ENCODE measurements around the gene RCAN1.

RCAN1 gene

DNA sequence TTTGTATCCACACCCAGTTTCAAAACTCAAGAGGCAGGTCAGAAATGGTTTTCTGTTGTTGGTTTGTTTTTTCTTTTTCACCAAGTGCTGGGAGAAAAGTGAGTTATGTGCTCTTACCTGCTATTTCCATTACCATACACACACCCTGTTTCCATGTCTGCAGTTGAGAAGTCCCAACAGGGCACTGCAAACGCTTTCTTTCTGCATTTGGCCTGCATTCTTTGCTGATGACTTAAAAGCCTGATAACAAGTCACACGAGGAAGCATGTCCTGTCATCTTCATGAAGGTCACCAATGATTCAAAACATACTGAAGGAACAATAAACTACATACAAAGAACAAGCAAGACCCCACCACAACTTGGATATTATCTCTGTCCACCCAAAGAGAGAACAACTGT, 78.1 kb downstream of the RCAN1 start:
- no peaks in the 10 kb centered on the region for H3K36me3 ChIP-seq (ENCODE audit: control insufficient read depth, insufficient read depth, low read length)
- H3K4me3 ChIP-seq (ENCODE audit: low read length): no peak overlapping the region
- H3K27me3 ChIP-seq (ENCODE audit: control insufficient read depth, insufficient read depth, low read length): no peaks in the 10 kb centered on the region
- no peak overlapping the region for H3K9ac ChIP-seq (ENCODE audit: low read length)
- no peaks in the 10 kb centered on the region for H3K4me1 ChIP-seq (ENCODE audit: control insufficient read depth, insufficient read depth, low read length)
- no peak overlapping the region for H3K27ac ChIP-seq (ENCODE audit: low read depth, low read length)

DNA sequence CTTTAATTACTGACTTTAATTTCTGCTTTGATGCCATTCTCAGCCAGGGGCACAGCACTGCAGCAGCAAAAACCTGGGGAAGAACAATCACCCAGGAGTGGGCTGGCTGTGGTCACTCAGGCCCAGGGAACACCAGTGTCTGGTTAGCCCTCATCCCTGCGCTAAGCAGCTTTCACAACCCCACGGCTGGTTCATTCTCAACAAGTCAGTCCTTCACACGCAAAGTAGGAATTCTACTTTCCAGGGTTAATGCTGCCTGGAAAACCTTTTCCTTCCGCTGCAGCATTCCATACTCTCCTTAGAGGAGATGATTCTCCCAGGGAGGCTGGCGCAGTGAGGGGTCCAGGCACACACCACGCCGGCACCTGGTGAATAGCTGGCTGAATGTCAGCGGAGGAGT, 78.6 kb downstream of the RCAN1 start:
- no peaks in the 10 kb centered on the region for H3K36me3 ChIP-seq (ENCODE audit: control insufficient read depth, insufficient read depth, low read length)
- no peaks in the 10 kb centered on the region for H3K27me3 ChIP-seq (ENCODE audit: control insufficient read depth, insufficient read depth, low read length)
- no peak overlapping the region for H3K9ac ChIP-seq (ENCODE audit: low read length)
- no peak overlapping the region for H3K27ac ChIP-seq (ENCODE audit: low read depth, low read length)
- H3K4me1 ChIP-seq (ENCODE audit: control insufficient read depth, insufficient read depth, low read length): no peaks in the 10 kb centered on the region
- H3K4me3 ChIP-seq (ENCODE audit: low read length): no peak overlapping the region

DNA sequence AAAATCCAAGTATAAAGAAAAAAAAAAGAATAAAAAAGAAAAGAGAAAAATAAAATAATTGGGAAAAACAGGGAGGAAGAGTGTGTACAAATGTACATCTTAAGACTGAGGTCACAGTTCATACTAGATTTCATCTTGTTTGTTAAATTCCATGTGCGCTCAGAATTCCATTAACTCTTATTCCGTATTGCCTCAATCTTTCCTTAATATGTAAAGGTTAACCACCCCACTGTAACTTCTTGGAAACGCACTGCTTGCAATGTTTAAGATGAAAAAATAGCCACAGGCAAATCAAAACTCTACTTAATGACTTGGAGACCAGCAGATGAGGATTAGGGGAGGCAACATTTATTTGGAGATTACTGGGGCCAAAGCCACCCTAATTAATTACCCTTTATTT, 79.0 kb downstream of the RCAN1 start:
- H3K27ac ChIP-seq (ENCODE audit: low read depth, low read length): no peak overlapping the region

DNA sequence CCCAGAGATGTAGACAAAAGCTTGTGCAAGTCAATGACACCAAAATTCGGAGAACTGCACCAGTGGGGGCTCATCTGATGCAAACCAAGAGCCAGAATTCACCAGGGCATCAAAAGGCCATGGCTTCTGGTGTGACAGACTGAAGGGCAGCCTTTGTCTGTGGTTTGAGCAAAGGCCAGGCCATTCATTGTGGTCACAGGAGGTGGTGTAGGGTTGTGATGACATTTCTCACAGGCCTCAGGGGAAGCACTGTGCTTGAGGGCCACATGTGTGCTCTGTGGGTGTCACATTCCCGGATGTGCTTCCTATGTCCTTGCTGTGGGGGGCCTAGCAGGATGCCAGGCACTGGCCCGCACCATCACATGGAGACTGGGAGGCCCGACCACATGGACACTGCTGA, 80.4 kb downstream of the RCAN1 start:
- no peaks in the 10 kb centered on the region for H3K4me1 ChIP-seq (ENCODE audit: control insufficient read depth, insufficient read depth, low read length)
- no peak overlapping the region for H3K27ac ChIP-seq (ENCODE audit: low read depth, low read length)
- H3K4me3 ChIP-seq (ENCODE audit: low read length): no peak overlapping the region
- no peaks in the 10 kb centered on the region for H3K27me3 ChIP-seq (ENCODE audit: control insufficient read depth, insufficient read depth, low read length)
- no peaks in the 10 kb centered on the region for H3K36me3 ChIP-seq (ENCODE audit: control insufficient read depth, insufficient read depth, low read length)
- H3K9ac ChIP-seq (ENCODE audit: low read length): no peak overlapping the region

More for the DNA sequence above, 79.0 kb downstream of the RCAN1 start:
- no peaks in the 10 kb centered on the region for H3K4me1 ChIP-seq (ENCODE audit: control insufficient read depth, insufficient read depth, low read length)
- no peak overlapping the region for H3K4me3 ChIP-seq (ENCODE audit: low read length)
- H3K27me3 ChIP-seq (ENCODE audit: control insufficient read depth, insufficient read depth, low read length): no peaks in the 10 kb centered on the region
- H3K36me3 ChIP-seq (ENCODE audit: control insufficient read depth, insufficient read depth, low read length): no peaks in the 10 kb centered on the region
- no peak overlapping the region for H3K9ac ChIP-seq (ENCODE audit: low read length)

DNA sequence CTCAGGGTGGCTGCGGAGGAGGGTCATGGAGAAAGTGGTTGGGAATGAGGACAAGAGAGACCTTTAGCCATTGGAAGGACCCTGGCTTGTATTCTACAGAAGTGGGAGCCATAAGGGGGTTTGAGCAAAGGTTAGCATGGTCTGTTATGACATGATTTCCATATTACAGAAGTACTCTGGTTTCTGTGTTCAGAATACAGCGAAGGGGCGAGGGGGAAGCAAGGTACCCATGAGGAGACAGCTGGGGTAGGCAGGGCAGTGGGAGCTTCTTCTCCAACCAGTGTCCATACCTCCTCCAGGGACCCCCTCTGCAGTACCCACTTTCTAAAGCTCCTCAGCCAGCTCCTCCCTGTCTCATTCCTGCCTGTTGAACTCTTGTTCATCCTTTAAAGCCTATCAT, 81.0 kb downstream of the RCAN1 start:
- H3K36me3 ChIP-seq (ENCODE audit: control insufficient read depth, insufficient read depth, low read length): no peaks in the 10 kb centered on the region
- no peak overlapping the region for H3K27ac ChIP-seq (ENCODE audit: low read depth, low read length)

DNA sequence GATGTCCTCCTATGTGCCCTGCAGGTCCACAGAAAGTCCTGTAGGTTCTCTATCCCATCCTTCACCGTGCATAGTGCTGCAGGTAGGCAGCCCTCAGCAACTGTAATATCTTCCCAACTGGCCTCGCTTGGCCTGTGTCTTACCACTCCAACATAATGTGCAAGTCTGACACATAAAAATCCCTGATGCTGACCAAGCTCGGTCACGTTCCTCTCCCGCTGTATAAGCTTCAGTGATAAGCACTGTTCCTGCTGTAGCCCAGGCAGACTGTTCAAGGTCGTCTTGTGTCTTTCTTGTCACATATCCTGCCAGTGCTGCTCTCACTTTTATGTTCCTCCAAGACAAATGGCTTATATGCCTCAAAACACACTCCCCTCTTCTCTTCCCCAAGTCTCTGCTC, 83.5 kb downstream of the RCAN1 start:
- Histone ChIP-seq H3K27me3 (ENCODE audit: control insufficient read depth, insufficient read depth, low read length) (no peaks in the 10 kb centered on the region), H3K4me3 (ENCODE audit: low read length) (no peak overlapping the region), H3K4me1 (ENCODE audit: control insufficient read depth, insufficient read depth, low read length) (no peaks in the 10 kb centered on the region), H3K9ac (ENCODE audit: low read length) (no peak overlapping the region), H3K36me3 (ENCODE audit: control insufficient read depth, insufficient read depth, low read length) (no peaks in the 10 kb centered on the region), H3K27ac (ENCODE audit: low read depth, low read length) (no peak overlapping the region)

More for the DNA sequence above, 81.0 kb downstream of the RCAN1 start:
- Histone ChIP-seq H3K4me1 (ENCODE audit: control insufficient read depth, insufficient read depth, low read length) (no peaks in the 10 kb centered on the region), H3K4me3 (ENCODE audit: low read length) (no peak overlapping the region), H3K9ac (ENCODE audit: low read length) (no peak overlapping the region), H3K27me3 (ENCODE audit: control insufficient read depth, insufficient read depth, low read length) (no peaks in the 10 kb centered on the region)

DNA sequence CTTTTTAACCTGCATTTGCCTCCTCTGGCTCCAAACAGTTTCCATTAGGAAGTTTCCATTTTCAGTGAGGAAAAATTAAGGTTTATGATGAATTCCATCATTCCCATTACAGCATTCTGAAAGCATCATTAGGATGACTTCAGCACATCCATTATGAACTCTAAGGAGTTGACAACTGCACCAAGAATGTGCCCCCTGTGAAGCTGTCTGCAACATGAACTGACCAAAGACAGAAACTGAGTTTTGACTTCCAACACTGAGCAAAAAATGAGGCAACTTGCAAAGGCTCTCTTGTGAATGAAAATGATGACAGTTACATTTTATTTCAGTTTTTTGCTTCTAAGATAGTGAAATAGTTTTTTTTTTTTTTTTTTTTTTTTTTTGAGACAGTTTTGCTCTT, 84.7 kb downstream of the RCAN1 start:
- H3K4me3 ChIP-seq (ENCODE audit: low read length): no peak overlapping the region
- no peaks in the 10 kb centered on the region for H3K36me3 ChIP-seq (ENCODE audit: control insufficient read depth, insufficient read depth, low read length)
- no peaks in the 10 kb centered on the region for H3K27me3 ChIP-seq (ENCODE audit: control insufficient read depth, insufficient read depth, low read length)
- no peak overlapping the region for H3K9ac ChIP-seq (ENCODE audit: low read length)
- no peaks in the 10 kb centered on the region for H3K4me1 ChIP-seq (ENCODE audit: control insufficient read depth, insufficient read depth, low read length)
- no peak overlapping the region for H3K27ac ChIP-seq (ENCODE audit: low read depth, low read length)

DNA sequence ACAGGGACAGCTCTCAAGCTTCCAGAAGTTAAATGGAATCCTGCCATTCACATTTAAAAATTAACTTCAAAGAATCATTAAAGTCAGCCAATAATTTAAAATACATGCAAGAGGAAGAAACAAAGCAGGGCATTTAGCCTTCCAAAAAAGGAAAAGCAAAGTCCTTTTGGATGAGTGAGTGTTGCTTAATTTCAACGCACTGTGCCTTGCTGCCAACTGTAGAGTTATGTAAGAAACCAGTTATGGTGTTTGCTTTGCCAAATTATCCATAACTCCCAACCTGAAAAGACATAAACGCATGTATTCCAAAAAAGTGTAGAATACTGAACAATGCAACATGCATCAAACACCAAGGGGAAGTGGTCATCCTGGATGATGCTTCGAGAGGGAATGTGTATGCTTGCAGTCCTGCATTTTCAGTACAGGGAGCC, 86.8 kb downstream of the RCAN1 start:
- H3K4me3 ChIP-seq (ENCODE audit: low read length): no peak overlapping the region
- H3K9ac ChIP-seq (ENCODE audit: low read length): no peak overlapping the region
- H3K4me1 ChIP-seq (ENCODE audit: control insufficient read depth, insufficient read depth, low read length): peaks cover under 1% of the 10 kb centered on the region
- peak overlapping the region; percentile 84 for H3K27ac ChIP-seq (ENCODE audit: low read depth, low read length)
- H3K27me3 ChIP-seq (ENCODE audit: control insufficient read depth, insufficient read depth, low read length): no peaks in the 10 kb centered on the region
- no peaks in the 10 kb centered on the region for H3K36me3 ChIP-seq (ENCODE audit: control insufficient read depth, insufficient read depth, low read length)

DNA sequence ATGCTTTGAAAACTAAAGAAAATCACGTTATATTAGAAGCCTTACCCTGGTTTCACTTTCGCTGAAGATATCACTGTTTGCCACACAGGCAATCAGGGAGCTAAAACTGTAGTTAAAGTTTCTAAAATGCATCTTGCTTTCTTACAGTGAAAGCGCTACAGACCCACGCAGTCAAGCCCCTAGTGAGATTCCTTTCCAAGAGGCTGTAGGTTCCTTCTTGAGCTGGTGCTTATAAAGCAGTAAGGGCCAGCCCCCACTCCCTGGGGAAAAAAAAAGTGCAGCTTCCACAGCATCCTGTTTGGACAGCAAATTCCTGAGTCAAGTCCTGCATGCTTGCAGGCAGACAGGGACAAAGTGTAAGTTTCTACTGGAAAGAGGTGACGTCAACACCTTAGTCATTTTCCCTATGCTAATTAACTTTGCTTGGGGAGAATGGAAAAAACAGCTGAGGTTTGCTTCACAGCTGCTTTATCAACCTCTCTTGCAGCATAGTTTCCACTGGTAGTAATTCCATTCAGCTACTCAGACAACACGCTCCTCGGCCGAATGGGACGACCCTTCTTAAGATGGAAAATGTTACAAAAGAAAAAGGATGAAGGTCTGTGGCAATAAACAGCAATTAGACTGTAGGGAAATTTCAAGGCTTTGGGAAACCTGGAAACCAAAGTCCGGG, 88.2 kb downstream of the RCAN1 start:
- Histone ChIP-seq H3K27me3 (ENCODE audit: control insufficient read depth, insufficient read depth, low read length) (no peaks in the 10 kb centered on the region), H3K27ac (ENCODE audit: low read depth, low read length) (peak overlapping the region; percentile 84), H3K4me3 (ENCODE audit: low read length) (peak overlapping the region; percentile 63), H3K36me3 (ENCODE audit: control insufficient read depth, insufficient read depth, low read length) (no peaks in the 10 kb centered on the region), H3K4me1 (ENCODE audit: control insufficient read depth, insufficient read depth, low read length) (peaks cover 4% of the 10 kb centered on the region), H3K9ac (ENCODE audit: low read length) (peak overlapping the region; percentile 58)

DNA sequence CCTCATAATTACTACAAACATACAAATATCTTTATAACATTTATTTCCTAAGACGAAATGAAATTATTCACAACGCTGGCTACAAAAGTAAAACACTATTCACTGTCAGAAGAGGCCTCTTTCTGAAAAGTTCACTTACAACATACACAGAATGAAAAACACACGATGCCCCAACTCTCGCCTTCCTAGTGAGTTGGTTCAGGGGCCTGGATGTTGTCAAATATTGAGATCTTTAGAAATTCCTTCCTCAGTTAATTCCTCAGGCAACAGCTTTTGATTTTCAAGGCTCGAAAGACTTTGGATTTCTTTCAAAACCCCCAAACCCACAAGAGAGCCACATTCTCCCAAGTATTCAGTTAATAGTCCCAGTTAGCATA, 88.7 kb downstream of the RCAN1 start:
- Histone ChIP-seq H3K27ac (ENCODE audit: low read depth, low read length) (peak overlapping the region; percentile 84), H3K9ac (ENCODE audit: low read length) (peak overlapping the region; percentile 58), H3K4me3 (ENCODE audit: low read length) (peak overlapping the region; percentile 63), H3K27me3 (ENCODE audit: control insufficient read depth, insufficient read depth, low read length) (no peaks in the 10 kb centered on the region), H3K36me3 (ENCODE audit: control insufficient read depth, insufficient read depth, low read length) (no peaks in the 10 kb centered on the region), H3K4me1 (ENCODE audit: control insufficient read depth, insufficient read depth, low read length) (peaks cover 4% of the 10 kb centered on the region)

DNA sequence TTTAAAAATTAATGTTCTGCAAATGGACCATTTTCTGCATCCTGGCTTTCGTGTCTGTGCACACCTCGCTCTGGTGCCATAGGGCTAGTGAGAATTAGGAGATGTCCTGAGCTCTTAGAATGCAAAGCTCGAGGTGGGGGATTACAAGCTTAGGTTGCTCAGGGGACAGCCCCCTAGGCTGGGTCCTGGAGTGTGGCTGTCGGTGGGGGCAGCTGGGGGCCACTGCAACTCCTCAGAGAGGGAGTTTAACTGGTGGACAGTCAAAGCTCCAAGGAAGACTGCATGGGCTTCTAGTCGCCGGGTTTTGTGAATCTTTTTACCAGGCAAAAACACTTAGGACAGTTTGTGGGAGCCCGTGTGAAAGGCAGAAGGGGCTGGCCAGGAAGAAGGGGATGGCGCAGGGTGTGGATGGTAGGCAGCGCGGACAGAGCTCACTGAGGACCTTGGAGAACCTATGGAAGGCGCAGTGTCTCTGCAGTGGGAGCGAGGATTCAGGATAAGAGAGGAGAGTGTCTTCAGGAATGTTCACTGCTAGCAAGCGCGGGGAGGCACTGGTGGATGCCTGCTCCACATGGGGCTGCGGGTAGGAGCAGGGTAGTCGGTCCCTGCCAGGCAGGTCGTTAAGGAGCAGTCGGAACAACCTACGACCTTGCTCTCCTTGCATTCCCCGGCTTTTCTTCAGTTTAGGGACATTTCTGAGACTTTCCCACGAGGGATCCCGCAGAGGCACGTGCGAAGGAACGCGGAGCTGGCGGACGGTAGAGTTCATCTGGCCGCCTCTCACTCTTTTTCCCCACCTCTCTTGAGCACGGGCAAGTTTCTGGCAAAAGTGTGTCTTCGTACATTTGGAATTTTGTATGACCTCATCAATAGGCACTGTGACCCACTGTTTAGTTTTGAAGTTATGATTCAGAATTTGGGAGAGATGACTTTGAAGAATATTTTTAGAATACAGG, 90.0 kb downstream of the RCAN1 start:
- H3K27me3 ChIP-seq (ENCODE audit: control insufficient read depth, insufficient read depth, low read length): no peaks in the 10 kb centered on the region
- no peak overlapping the region for H3K9ac ChIP-seq (ENCODE audit: low read length)
- no peaks in the 10 kb centered on the region for H3K36me3 ChIP-seq (ENCODE audit: control insufficient read depth, insufficient read depth, low read length)
- H3K4me3 ChIP-seq (ENCODE audit: low read length): peak overlapping the region; percentile 53
- H3K4me1 ChIP-seq (ENCODE audit: control insufficient read depth, insufficient read depth, low read length): peaks cover 4% of the 10 kb centered on the region
- peak overlapping the region; percentile 84 for H3K27ac ChIP-seq (ENCODE audit: low read depth, low read length)

DNA sequence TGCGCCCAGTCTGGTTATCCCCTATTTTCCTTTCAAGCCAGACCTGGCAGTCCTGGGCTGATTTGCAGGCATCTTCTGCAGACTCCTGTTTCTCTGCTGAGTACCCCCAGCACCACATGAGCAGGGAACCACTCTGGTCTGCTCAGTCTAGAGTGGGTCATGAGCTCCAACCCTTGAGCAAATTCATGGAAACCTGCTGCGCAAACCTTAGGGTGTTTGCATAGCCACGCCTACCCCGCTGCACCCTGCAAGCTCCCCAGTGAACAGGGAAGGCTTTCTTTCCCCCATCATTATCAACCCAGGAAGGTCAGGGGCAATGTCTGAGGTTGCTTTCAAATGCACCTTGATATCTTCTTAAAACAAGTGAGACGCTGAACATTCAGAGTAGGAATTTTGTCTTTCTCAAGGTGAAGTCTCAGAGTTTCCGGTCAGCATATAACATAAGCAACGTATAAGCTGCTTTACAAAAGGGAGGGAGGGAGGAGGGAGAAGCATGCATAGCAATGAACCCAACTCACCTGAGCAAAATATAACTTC, 91.8 kb downstream of the RCAN1 start:
- H3K36me3 ChIP-seq (ENCODE audit: control insufficient read depth, insufficient read depth, low read length): no peaks in the 10 kb centered on the region
- H3K27ac ChIP-seq (ENCODE audit: low read depth, low read length): no peak overlapping the region
- H3K9ac ChIP-seq (ENCODE audit: low read length): no peak overlapping the region
- H3K4me3 ChIP-seq (ENCODE audit: low read length): peak overlapping the region; percentile 2
- peaks cover 4% of the 10 kb centered on the region for H3K4me1 ChIP-seq (ENCODE audit: control insufficient read depth, insufficient read depth, low read length)
- H3K27me3 ChIP-seq (ENCODE audit: control insufficient read depth, insufficient read depth, low read length): no peaks in the 10 kb centered on the region
